ENCODE data around the gene LAPTM5. TPM values are rescaled to one million over a fixed set of nuclear protein-coding genes. Genes with fewer than 3 reads are reported as not detected.

The LAPTM5 gene
- total and polyA plus RNA-seq, 2 of the 13 experiments (the other 11 are each of a cell fraction or from before 2014, with no cell fraction given): 0.41 to 0.86 TPM

- no peaks in the 10 kb centered on the region for H3K79me2 ChIP-seq (ENCODE audit: insufficient read depth, low read length)
- H3K4me3 ChIP-seq (replicated peaks in 1 of 3; ENCODE audit: insufficient read depth in 1 of 3, low read depth in 2 of 3, low read length in 3 of 3): no peak overlapping the region
- H4K20me1 ChIP-seq (ENCODE audit: insufficient read depth, low read length): no peaks in the 10 kb centered on the region
- ATAC-seq (no peak), FAIRE-seq (no peak), DNase-seq (ENCODE audit: low spot score) (no peak)
- H3K4me1 ChIP-seq (ENCODE audit: insufficient read depth, low read length): peaks cover 11% of the 10 kb centered on the region
- ChIA-PET CTCF (ENCODE audit: low intra/inter-chr PET ratio, low total read pairs) (no interaction called here), POLR2A (interaction anchor here (0.6 kb wide), 1 partner anchor 564 kb away, joined by 3 read pairs; no protein-coding TSS in a partner anchor)
- peaks cover 11% of the 10 kb centered on the region for H3K9me3 ChIP-seq (ENCODE audit: low read length)
- no peak overlapping the region for H2AFZ ChIP-seq (ENCODE audit: low read length)
- in situ Hi-C loops (cut with HindIII; ENCODE audit: extremely low pct_ligation_motif_present, low pct_unique_long_range_greater_than_20kb): loop anchor here (5.0 to 10.0 kb wide), 3 partner anchors 61 to 1471 kb away; no protein-coding TSS in a partner anchor
- BruUV-seq (replicated peaks): no TSS peak
- no peaks in the 10 kb centered on the region for H3K36me3 ChIP-seq (replicated peaks in 1 of 2; ENCODE audit: control insufficient read depth in 1 of 2, insufficient read depth in 2 of 2, low read length in 2 of 2)
- intact Hi-C loops (cut with micrococcal nuclease; ENCODE audit: unreplicated experiment): no loop called here
- H3K27me3 ChIP-seq (ENCODE audit: control insufficient read depth in 1 of 2, insufficient read depth in 2 of 2, low read length in 2 of 2): no peaks in the 10 kb centered on the region
- no peak overlapping the region for H3K27ac ChIP-seq (ENCODE audit: extremely low read length, insufficient read depth, low read length)
- no peak overlapping the region for H3K4me2 ChIP-seq (ENCODE audit: low read depth, low read length)
- H3K9ac ChIP-seq (ENCODE audit: insufficient read depth, low read depth, low read length): no peak overlapping the region
- 67% methylated on average over 6 of the region's 11 CpGs for WGBS (ENCODE audit: low lambda C conversion rate)
- TF ChIP-seq ARHGAP35 (CRISPR knock-in tag; IDR thresholded peaks at IDR 0.05; ENCODE audit: borderline replicate concordance) (no peak), SETDB1 (CRISPR knock-in tag; IDR thresholded peaks at IDR 0.05; ENCODE audit: borderline replicate concordance) (no peak), ZFX (CRISPR knock-in tag; IDR thresholded peaks at IDR 0.05; ENCODE audit: low read depth) (no peak), ATF1 (CRISPR knock-in tag; IDR thresholded peaks at IDR 0.05) (no peak), TAF15 (IDR thresholded peaks at IDR 0.05; ENCODE audit: low read depth, low read length, poor library complexity, severe bottlenecking) (no peak), ZNF382 (CRISPR knock-in tag; IDR thresholded peaks at IDR 0.05; ENCODE audit: borderline replicate concordance) (no peak), BCL3 (CRISPR knock-in tag; IDR thresholded peaks at IDR 0.05) (no peak), RAD51 (IDR thresholded peaks at IDR 0.05; ENCODE audit: borderline replicate concordance) (no peak), SP5 (CRISPR knock-in tag; IDR thresholded peaks at IDR 0.05; ENCODE audit: borderline replicate concordance, low read depth) (no peak), TFDP2 (CRISPR knock-in tag; IDR thresholded peaks at IDR 0.05) (no peak), ZNF616 (CRISPR knock-in tag; IDR thresholded peaks at IDR 0.05; ENCODE audit: low read depth) (no peak), ZNF883 (CRISPR knock-in tag; IDR thresholded peaks at IDR 0.05; ENCODE audit: not compliant biosample characterization) (no peak), TEF (CRISPR knock-in tag; IDR thresholded peaks at IDR 0.05) (no peak), FOXA3 (CRISPR knock-in tag; IDR thresholded peaks at IDR 0.05) (no peak), AFF4 (CRISPR knock-in tag; IDR thresholded peaks at IDR 0.05) (no peak)
These were observed 41.7 kb downstream of the LAPTM5 start for GRCh38 chr1:30715886-30716285.

Data from HepG2 (cell line).